ENCODE measurements around the gene ATP11A.
A peak's percentile ranks its signal among the peaks of the same experiment; 100 is the strongest.
"Not testable (repeated sequence)": the region's sequence is repeated elsewhere in the genome, so short reads cannot be mapped to it uniquely, and the experiment has no call there.

Gene ATP11A

GRCh38 chr13:112776971-112777370 lies 87.1 kb downstream of the ATP11A start:
- DNase-seq (ENCODE audit: low spot score), result no peak

DNA sequence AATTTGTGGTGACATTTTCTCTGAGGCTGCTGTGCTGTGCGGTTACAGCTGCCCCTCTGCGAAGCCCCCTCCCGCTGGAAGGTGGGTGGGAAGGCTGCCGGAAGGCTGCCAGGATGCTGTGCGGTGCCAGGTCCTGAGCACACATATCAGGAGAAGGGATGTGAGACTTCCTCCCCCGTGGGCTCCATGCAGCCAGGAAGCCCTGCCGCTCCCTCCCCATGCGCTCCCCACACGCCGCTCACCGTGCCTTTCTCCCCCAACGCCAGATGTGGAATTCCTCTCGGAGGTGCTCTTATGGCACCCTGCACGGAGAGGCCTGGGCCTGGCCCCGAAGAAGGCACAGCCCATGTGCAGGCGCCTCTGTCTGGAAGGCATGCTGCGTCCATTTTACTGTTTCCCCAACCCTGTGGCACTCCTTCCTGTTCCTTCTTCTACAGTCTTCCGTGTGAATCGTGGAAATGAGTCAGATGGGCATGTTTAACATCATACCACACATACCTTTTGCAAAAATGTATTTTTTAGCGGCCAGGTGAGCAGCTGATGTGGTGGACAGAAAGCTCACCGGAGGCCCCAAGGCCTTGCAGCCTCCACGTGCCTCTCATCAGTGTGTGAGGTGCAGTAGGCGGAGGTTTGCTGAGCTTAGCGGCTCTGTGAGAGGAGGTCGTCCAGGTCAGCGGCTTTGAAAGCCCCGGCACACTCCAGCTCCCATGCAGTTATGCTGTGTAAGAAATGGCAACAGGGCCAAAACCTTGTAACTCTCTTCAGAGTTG lies 88.0 kb downstream of the ATP11A start:
- DNase-seq (ENCODE audit: low spot score), result no peak

DNA sequence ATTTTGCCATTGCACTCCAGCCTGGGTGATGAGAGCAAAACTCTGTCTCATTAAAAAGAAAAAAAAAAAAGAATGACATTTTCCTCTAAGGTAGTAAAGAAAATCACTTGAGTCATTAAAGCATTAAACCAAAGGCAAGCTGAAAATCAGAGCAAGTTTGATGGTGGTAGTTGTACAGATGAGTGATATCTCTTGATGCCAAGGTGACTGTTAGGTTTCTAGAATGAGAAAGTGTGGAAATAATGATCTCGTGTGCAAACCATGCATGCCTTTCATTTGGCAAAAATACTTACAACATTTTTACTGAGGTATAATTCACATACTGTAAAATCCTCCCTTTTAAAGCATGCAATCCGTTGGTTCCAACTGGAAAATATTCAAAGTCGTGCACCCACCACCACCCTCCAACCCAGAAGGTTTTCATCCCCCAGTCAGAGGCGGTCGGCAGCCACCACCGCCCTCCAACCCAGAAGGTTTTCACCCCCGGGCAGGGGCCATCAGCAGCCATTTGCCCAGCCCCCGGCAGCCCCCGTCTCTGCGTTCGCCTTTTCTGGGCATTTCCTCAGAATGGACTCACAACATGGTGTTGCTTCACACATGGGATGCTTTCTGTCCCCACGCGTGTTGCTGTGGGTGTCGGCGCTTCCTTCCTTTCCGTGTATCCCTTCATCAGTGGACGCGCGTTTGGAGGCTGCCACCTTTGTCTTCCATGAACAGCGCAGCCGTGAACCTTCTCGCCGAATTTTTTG lies 90.2 kb downstream of the ATP11A start:
- no peak for DNase-seq (ENCODE audit: low spot score)

DNA sequence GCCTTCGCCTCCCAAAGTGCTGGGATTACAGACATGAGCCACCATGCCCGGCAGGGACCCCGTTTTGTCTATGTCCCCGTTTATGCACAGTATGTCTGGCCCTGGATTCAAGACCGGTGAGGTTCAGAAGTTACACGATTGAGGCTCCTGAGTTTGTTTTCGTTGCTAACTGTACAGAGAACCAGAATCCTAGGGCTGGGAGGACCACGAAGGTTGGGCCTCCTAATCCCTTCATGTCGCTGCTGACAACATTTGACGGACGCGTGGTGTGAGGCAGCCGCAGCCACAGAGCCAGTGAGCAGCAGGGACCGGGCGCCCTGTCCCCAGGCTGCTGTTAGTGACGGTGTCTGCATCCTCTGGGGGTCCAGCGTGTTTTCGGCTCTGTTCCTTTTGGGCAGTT lies 91.4 kb downstream of the ATP11A start:
- DNase-seq (ENCODE audit: low spot score), result no peak

GRCh38 chr13:112781881-112782361 lies 92.1 kb downstream of the ATP11A start:
- no peak for DNase-seq (ENCODE audit: low spot score)

DNA sequence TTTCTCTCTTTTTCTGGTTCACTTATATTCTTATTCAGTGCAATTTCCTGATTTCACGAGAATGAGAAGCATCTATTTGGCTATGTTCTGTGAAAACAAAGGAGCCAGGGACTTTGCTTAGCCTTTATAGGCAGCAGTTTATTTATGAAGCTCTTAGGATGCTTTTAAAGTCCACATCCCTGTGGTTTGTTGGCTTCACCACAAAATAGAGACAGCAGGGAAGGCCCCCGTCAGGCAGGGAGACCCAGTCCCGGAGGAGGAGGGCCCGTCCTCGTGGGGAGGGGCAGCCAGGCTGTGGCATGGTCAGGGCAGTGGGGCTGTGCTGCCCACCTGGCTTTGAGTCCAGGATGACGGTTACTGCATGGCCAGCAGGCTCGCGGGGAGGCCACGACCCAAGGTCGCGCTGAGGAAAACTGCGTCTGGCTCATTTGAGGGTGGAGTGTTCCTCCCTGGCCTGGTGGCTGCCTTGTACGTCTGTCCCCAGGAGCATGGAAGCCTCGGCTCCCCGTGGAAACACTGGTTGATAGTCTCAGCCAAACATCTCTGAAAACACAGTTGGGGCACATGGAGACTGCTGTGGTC lies 92.7 kb downstream of the ATP11A start:
- peak; percentile 32 for DNase-seq (ENCODE audit: low spot score)

DNA sequence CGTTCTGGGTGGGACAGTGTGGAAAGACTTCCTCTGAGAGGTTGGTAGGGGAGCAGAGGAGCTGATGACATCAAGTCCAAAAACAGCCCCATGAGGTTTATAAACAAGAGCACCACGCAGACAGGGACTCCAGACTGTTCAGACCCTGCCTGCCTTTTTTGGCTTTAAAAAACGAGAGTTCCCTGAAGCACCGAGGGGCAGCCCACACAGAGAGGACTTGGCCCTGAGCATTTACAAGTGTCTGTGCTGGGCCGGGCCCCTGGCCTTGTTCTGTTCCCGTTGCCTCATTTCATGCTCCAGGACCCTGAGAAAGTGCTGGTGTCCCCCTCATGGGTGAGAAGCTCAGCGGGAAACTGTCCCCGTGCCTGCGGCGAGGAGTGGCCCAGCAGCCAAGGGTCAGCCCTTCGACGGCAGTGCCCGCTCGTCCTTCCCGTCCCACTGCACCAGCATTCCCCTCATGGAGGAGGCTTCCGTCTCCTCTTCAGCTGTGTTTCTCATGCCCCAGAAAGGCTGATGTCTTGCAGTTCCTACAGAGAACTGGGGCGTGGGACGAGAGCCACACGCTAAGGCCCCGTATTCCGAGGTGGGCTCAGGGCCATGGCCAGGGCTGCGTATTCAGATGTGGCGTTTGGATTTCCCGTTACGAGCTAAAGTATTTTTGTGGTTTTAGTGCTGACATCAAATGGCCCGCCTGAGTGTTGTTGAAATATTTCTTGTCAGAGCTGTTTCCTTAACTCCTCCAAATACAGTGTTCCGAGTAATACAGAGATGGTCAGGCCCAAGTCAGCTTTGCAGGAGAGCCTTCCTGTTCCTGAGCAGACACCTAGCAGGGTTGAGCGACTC lies 93.5 kb downstream of the ATP11A start:
- DNase-seq (ENCODE audit: low spot score), result no peak

- no peak for DNase-seq (ENCODE audit: low spot score)
Observed at GRCh38 chr13:112783978-112784371, 94.1 kb downstream of the ATP11A start.

DNA sequence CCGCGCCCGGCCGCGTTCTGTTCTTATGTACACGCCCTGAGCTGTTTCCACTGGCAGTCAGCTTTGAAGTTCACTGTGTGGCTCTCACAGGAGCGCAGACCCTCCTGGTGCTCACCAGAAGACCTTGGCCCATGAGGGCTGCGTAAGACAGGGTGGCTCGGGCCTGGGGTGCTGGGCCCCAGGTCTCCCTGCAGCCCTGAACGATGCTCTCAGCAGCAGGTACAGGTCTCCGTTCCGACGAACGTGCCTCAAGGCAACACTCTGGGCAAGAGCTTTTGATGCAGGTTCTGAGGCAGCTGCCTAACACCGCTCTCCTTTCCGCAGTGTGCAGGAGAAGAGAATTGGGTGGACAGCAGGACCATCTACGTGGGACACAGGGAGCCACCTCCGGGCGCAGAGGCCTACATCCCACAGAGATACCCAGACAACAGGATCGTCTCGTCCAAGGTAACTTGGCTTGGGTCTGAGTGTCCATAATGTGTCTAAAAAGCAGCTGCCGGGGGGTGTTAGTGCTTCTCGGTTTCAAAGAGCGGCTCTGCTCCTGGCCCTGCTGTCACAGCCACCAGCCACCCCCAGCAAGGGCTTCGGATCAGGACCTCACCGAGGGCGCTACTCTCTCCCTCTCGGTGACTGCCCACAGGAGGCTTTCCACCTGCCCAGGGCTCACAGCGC lies 95.1 kb downstream of the ATP11A start:
- no peak for DNase-seq (ENCODE audit: low spot score)

DNA sequence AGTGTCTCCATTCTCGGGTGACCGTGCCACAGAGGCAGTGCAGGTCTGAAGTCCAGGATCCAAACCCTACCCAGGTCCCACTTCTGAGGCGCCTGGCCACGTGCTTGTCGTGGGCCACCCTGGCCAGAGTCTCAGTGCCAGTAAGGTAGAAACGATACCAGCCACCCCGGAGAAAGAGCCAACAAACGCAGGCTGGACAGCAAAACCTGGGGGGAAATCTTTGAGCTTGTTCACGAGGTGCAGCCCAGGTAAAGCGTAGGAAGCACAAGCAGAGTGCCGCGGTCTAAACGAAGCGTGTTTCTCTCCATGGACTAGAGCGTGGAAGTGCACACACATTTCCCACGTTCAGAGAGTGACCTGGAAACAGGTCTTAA lies 95.6 kb downstream of the ATP11A start:
- no peak for DNase-seq (ENCODE audit: low spot score)

DNA sequence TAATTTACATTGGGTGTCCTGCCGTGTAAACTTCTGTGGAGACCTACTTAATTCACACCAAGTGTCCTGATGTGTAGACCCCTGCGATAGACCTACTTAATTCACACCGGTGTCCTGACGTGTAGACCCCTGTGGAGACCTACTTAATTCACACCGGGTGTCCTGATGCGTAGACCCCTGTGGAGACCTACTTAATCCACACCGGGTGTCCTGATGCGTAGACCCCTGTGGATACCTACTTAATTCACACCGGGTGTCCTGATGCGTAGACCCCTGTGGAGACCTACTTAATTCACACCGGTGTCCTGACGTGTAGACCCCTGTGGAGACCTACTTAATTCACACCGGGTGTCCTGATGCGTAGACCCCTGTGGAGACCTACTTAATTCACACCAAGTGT lies 97.0 kb downstream of the ATP11A start:
- not testable (repeated sequence) for DNase-seq (ENCODE audit: low spot score)

- no peak for DNase-seq (ENCODE audit: low spot score)
Observed at GRCh38 chr13:112790735-112791641, 101.2 kb downstream of the ATP11A start.

DNA sequence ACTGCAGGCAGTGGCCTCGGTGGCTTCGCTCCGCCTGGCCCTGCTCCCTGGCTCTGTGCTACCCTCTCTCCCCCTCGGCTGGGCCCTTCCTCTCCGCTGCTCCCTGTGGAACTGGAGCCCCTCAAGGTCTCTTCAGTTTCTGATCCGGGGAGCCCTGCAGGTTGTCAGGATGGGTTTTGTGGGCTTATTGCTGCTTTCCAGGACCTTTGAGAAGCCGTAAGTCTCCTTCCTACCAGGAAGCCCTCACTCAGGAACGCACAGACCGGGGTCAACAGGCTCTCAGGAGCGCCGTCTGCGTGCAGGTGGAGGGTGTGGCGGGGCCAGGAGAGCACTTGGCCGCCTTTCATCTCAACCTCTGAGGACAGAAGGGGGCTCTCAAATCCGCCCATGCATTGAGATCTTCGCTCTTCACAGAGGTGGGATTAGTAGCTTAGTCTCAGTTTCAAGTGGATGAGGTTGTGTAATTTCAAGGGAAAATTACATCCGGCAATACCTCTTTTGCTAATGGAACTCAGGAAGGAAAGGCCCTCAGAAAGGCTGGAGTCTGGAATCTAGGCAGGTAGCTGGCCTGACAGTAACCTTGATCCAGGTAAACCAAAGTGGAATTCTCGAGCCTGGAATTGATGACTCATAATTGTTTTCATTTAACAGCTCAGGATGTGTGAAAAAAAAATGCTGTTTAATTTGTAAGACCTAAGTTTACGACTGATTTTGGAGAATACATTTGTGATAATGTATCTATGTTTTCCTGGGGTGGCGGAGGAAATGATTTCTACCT lies 102.0 kb downstream of the ATP11A start:
- DNase-seq (ENCODE audit: low spot score), result peak; percentile 89

DNA sequence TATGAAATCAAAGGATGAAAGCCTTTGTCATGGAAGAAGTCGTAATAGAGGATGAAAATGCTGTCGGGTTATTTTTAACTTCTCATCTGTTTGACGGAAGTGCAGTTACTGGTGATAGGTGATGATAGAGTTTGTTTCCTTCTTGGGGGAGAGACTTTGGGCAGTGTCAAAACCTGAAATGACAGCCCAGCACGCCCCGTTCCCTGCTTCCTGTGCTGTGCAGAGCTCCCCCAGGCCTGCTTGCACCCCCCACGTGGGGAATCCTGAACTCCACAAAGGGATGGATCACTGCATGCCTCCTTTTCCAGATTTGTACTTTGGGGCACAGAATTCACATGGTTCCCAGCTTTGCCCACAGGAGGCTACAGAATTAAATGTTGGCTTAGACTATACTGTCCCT lies 102.7 kb downstream of the ATP11A start:
- peak; percentile 39 for DNase-seq (ENCODE audit: low spot score)

- no peak for DNase-seq (ENCODE audit: low spot score)
Observed at GRCh38 chr13:112793545-112794445, 104.0 kb downstream of the ATP11A start.

DNA sequence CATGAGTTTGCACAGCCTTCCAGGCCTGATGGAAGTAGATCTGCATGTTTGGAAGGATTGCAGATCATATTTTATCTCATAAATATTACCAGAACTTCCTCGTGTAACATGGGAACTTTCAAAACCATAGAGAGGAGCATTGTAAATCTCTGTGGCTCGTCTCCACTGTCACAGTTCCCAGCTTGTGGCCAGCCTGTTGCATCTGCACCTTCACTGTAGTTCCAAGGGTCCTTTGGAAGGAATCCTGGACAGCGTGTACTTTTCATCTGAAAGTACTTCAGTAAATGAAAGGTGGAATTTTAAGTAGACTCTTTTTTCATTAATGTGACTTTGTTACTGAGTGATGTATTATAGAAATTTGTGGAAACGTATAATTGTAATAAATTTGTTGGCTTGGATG lies 105.4 kb downstream of the ATP11A start:
- DNase-seq (ENCODE audit: low spot score), result no peak

GRCh38 chr13:112796190-112796915 lies 106.5 kb downstream of the ATP11A start:
- no peak for DNase-seq (ENCODE audit: low spot score)

DNA sequence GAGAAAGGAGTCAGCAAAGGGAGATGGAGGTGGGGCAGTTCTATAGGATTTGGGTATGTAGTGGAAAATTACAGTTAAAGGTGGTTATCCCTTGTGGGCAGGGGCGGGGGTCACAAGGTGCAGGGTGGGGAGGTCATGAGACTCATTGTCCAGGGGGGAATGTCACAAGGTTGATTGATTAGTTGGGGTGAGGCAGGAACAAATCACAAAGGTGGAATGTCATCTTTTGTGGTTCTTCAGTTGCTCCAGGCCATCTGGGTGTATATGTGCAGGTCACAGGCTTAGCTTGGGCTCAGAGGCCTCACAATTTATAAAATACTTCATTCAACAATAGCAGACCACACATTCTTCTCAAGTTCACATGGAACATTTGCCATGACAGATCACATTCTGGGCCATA lies 109.6 kb downstream of the ATP11A start:
- DNase-seq (ENCODE audit: low spot score), result no peak
